Naive B cell (primary cell): ENCODE results near the gene NDUFAB1. TPM values are rescaled to one million over a fixed set of nuclear protein-coding genes. Genes with fewer than 3 reads are reported as not detected.
A peak's percentile ranks its signal among the peaks of the same experiment; 100 is the strongest.
"Not testable (repeated sequence)": the region's sequence is repeated elsewhere in the genome, so short reads cannot be mapped to it uniquely, and the experiment has no call there.

Experiments used
- ATAC-seq, 2 donors: fragments of 150-1000 bp; cut with Tn5 transposase; 2 replicates each; pipeline ENCODE4 v1.10.0; 2021; ENCODE audit warnings: low read depth in 2 of 2, mild to moderate bottlenecking in 2 of 2, moderate library complexity in 2 of 2
- DNase-seq: peaks from one replicate; pipeline ENCODE4 v3.0.0; 2022
- H3K27ac Mint-ChIP-seq, 6 donors: one replicate each; pipeline ENCODE4 v1.8.0; 2020 to 2022; ENCODE audit warnings: mild to moderate bottlenecking in 6 of 6, mixed read lengths in 6 of 6, moderate library complexity in 5 of 6, inconsistent platforms in 2 of 6
- H3K27me3 Mint-ChIP-seq, 3 donors: one replicate each; pipeline ENCODE4 v1.8.0; 2021 to 2022; ENCODE audit warnings: mixed read lengths in 3 of 3, mild to moderate bottlenecking in 1 of 3
- H3K36me3 Mint-ChIP-seq, 2 donors: one replicate each; pipeline ENCODE4 v1.8.0; 2020 to 2022; ENCODE audit warnings: mixed read lengths in 2 of 2, inconsistent platforms in 1 of 2, mild to moderate bottlenecking in 1 of 2
- H3K4me1 Mint-ChIP-seq, 3 donors: one replicate each; pipeline ENCODE4 v1.8.0; 2020 to 2022; ENCODE audit warnings: mixed read lengths in 3 of 3, inconsistent platforms in 1 of 3, mild to moderate bottlenecking in 1 of 3, moderate library complexity in 1 of 3
- H3K4me3 Mint-ChIP-seq, 8 donors: one replicate each; pipeline ENCODE4 v1.8.0; 2020 to 2022; ENCODE audit warnings: mild to moderate bottlenecking in 8 of 8, mixed read lengths in 8 of 8, moderate library complexity in 8 of 8, inconsistent platforms in 2 of 8
- H3K9me3 Mint-ChIP-seq, 7 donors: one replicate each; pipeline ENCODE4 v1.8.0; 2020 to 2022; ENCODE audit warnings: mixed read lengths in 7 of 7, mild to moderate bottlenecking in 5 of 7, inconsistent platforms in 2 of 7, moderate library complexity in 1 of 7
- polyA plus RNA-seq, 6 donors: library from polyadenylated mRNA; unstranded; fragments of 300-500 nt; fragmentation: Illumina TruSeq; gene quantifications; one replicate each; pipeline ENCODE4 v1.2.3, GENCODE V29; 2021; ENCODE audit warnings: low read depth in 6 of 6

NDUFAB1 gene
- polyA plus RNA-seq, 6 donors from 2014 or later: 159 to 221 (median 172) TPM

DNA sequence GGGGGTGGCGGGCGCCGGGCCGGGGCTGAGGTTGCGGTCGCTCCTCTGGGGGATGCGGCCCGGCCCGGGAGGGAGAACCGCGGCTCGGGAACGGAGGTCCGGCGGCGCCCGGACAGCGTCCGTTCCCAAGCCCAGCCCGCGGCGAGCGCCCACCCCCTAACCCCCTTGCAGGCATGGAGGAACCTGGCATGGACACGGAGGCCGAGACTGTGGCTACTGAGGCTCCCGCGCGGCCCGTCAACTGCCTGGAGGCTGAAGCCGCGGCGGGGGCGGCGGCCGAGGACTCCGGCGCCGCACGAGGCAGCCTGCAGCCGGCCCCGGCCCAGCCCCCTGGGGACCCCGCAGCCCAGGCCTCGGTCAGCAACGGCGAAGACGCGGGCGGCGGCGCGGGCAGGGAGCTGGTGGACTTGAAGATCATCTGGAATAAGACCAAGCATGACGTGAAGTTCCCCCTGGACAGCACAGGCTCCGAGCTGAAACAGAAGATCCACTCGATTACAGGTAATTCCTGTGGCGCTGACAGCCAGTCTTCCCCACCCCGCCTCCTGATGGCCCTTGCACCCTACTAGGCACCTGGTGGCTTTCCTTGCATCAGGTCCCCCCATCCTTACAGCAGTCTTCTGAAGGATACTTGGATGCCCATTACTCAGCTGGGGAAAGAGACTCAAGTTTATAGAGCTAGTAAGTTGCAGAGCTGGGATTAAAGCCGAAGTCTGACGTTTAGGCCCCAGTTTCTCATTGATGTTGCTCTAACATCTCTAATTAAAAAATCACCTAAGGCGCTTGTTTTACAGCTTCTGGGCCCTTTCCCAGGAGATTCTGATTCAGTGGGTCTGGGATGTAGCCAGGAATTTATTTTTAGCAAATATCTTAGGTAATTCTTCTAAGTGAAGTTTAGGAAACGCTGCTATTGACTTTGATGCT lies 38.1 kb downstream of the NDUFAB1 start:
- Mint-ChIP-seq H3K27me3 (no peaks in the 10 kb centered on the region), H3K4me1 (peaks cover 3 to 47% (median 23%) of the 10 kb centered on the region in 3 donors), H3K9me3 (no peaks in the 10 kb centered on the region), H3K4me3 (peak overlapping the region; percentile 90 to 97 (median 96)), H3K27ac (peak overlapping the region; percentile 93 to 99 (median 95)), H3K36me3 (peaks cover 4 to 8% of the 10 kb centered on the region in 2 donors)
- DNase-seq (no peak), ATAC-seq (peak; percentile 1 to 2)

DNA sequence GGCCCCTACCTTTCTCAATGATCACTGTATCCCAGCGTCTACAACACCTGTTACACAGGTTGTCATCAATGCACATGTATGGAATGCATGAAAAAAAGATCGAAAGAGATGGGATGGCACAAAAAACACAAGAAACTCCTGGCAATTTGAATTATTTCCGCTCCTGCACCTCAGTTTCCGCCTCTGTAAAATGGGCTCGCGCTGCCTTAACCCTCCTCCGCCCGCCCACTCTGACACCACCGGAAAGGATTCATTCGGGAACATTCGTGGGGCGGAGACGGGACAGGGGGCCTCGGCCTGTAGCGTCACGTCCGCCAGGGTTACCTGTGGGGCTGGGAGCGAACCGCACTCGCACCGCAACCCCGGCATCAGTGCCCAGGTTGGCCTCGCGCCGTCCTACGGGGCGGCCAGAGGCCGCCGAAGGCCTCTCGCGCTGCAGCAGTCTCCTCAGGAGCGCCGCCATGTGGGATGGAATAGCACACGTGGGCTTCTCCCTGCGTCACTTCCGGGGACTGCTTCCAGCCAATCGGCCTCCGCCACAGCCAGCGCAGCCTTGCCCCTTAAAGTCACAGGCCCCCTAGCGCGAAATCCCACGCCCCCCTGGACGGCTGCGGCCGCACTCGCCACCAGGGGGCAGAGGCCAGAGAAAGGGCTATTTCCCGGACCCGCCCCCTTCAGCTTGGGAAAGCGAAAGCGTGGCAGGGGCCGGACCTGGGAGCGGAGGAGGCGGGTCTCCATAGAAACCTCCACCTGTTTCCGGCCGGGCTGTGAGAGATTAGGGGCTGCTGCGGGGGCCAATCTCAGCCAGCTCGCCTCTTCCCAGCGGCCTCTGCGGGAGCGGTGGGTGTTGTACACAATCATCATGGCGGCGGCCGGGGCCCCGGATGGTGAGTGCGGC lies 39.0 kb downstream of the NDUFAB1 start, which contains the start of the genes EARS2 and UBFD1:
Gene EARS2, minus strand, starts transcription at position 470 of the 898 bp plus-strand sequence. Its CDS starts 7 bp downstream, at position 463.
Gene UBFD1, plus strand, starts transcription at position 847 of the 898 bp plus-strand sequence. Its CDS starts 16 bp downstream, at position 863.
- no peaks in the 10 kb centered on the region for H3K9me3 Mint-ChIP-seq
- H3K27ac Mint-ChIP-seq: peak within 1 kb of the TSS; percentile 93 to 99 (median 95)
- no peaks in the 10 kb centered on the region for H3K27me3 Mint-ChIP-seq
- peaks cover 2 to 47% (median 23%) of the 10 kb centered on the region in 3 donors for H3K4me1 Mint-ChIP-seq
- peak within 1 kb of the TSS; percentile 90 to 97 (median 96) for H3K4me3 Mint-ChIP-seq
- ATAC-seq (peak; percentile 91 to 92), DNase-seq (peak; percentile 99)
- no peaks in the 10 kb centered on the region for H3K36me3 Mint-ChIP-seq

DNA sequence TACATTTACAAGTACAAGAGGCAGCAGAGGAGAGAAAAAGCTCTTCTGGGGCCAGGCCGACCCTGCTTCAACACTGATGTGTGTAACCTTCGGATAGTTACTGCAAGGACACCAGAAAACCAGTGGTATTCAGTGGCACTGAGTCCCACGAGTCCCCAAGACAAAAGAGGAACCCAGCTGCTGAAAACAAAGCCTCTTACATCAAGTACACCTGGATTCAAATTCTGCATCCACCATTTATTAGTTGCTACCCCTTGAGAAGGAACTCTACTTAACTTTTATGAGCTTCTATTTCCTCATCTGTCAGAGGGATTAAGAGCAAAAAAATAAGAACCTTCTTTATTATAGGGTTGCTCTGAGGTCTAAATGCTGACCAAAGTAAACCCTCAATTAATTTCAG lies 41.6 kb downstream of the NDUFAB1 start:
- peak overlapping the region in 2 of 8 donors; percentile 30 to 37 for H3K4me3 Mint-ChIP-seq
- no peaks in the 10 kb centered on the region for H3K9me3 Mint-ChIP-seq
- no peaks in the 10 kb centered on the region for H3K27me3 Mint-ChIP-seq
- peak overlapping the region in 3 of 6 donors; percentile 19 to 52 (median 41) for H3K27ac Mint-ChIP-seq
- H3K36me3 Mint-ChIP-seq: peaks cover 0 to 5% of the 10 kb centered on the region in 2 donors
- DNase-seq (no peak), ATAC-seq (no peak)
- peaks cover 2 to 33% (median 22%) of the 10 kb centered on the region in 3 donors for H3K4me1 Mint-ChIP-seq

DNA sequence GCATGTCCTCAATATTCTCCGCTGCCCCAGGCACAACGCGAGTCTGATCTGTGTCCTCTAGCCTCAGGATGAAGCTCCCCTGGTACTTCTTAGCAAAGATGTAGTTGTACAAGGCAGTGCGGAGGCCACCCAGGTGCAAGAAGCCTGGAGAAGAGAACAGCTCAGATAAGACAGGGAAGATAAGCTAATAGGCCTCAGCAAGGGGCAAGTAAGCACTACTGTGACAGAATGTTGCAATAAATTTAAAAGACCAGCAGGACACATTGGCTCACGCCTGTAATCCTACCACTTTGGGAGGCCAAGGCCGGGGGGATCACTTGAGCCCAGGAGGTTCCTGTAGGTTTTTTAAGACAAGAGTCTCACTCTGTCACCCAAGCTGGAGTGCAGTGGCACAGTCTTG lies 44.0 kb downstream of the NDUFAB1 start:
- ATAC-seq (no peak), DNase-seq (no peak)
- no peak overlapping the region for H3K4me3 Mint-ChIP-seq
- peaks cover 0 to 5% of the 10 kb centered on the region in 2 donors for H3K36me3 Mint-ChIP-seq
- no peaks in the 10 kb centered on the region for H3K9me3 Mint-ChIP-seq
- peaks cover 2 to 20% (median 12%) of the 10 kb centered on the region in 3 donors for H3K4me1 Mint-ChIP-seq
- no peaks in the 10 kb centered on the region for H3K27me3 Mint-ChIP-seq
- H3K27ac Mint-ChIP-seq: peak overlapping the region in 1 of 6 donors; percentile 62

GRCh38 chr16:23549938-23550337 lies 46.2 kb downstream of the NDUFAB1 start:
- H3K9me3 Mint-ChIP-seq: no peaks in the 10 kb centered on the region
- H3K4me1 Mint-ChIP-seq: peaks cover 0 to 2% (median 2%) of the 10 kb centered on the region in 3 donors
- H3K4me3 Mint-ChIP-seq: no peak overlapping the region
- H3K36me3 Mint-ChIP-seq: peaks cover 0 to 5% of the 10 kb centered on the region in 2 donors
- DNase-seq (no peak), ATAC-seq (no peak)
- H3K27me3 Mint-ChIP-seq: no peaks in the 10 kb centered on the region
- H3K27ac Mint-ChIP-seq: peak overlapping the region in 1 of 6 donors; percentile 62

- H3K4me1 Mint-ChIP-seq: no peaks in the 10 kb centered on the region
- no peak overlapping the region for H3K27ac Mint-ChIP-seq
- H3K27me3 Mint-ChIP-seq: no peaks in the 10 kb centered on the region
- peaks cover 0 to 4% of the 10 kb centered on the region in 2 donors for H3K36me3 Mint-ChIP-seq
- H3K4me3 Mint-ChIP-seq: no peak overlapping the region
- DNase-seq (no peak), ATAC-seq (no peak)
- no peaks in the 10 kb centered on the region for H3K9me3 Mint-ChIP-seq
These were observed 51.7 kb downstream of the NDUFAB1 start for GRCh38 chr16:23544436-23544835.

GRCh38 chr16:23540817-23541178 lies 55.3 kb downstream of the NDUFAB1 start:
- H3K9me3 Mint-ChIP-seq, H3K36me3 Mint-ChIP-seq, ATAC-seq, H3K27me3 Mint-ChIP-seq, H3K4me3 Mint-ChIP-seq, DNase-seq, H3K4me1 Mint-ChIP-seq: not testable (repeated sequence)
- H3K27ac Mint-ChIP-seq: peak overlapping the region in 1 of 6 donors; percentile 33

GRCh38 chr16:23539984-23540816 lies 55.9 kb downstream of the NDUFAB1 start:
- DNase-seq: no peak
- Mint-ChIP-seq H3K9me3 (no peaks in the 10 kb centered on the region), H3K27me3 (no peaks in the 10 kb centered on the region), H3K36me3 (peaks cover 0 to 4% of the 10 kb centered on the region in 2 donors), H3K4me1 (peaks cover 0 to 3% (median 0%) of the 10 kb centered on the region in 3 donors), H3K4me3 (no peak overlapping the region), H3K27ac (no peak overlapping the region)
- no peak for ATAC-seq

GRCh38 chr16:23538919-23539278 lies 57.2 kb downstream of the NDUFAB1 start:
- no peak overlapping the region for H3K27ac Mint-ChIP-seq
- H3K4me3 Mint-ChIP-seq: no peak overlapping the region
- no peak for ATAC-seq
- H3K4me1 Mint-ChIP-seq: peaks cover 0 to 3% (median 0%) of the 10 kb centered on the region in 3 donors
- no peaks in the 10 kb centered on the region for H3K9me3 Mint-ChIP-seq
- peaks cover 0 to 5% of the 10 kb centered on the region in 2 donors for H3K36me3 Mint-ChIP-seq
- DNase-seq: no peak
- no peaks in the 10 kb centered on the region for H3K27me3 Mint-ChIP-seq

- H3K36me3 Mint-ChIP-seq: peaks cover 0 to 3% of the 10 kb centered on the region in 2 donors
- no peak for DNase-seq
These were observed 58.7 kb downstream of the NDUFAB1 start for GRCh38 chr16:23537390-23537789.

DNA sequence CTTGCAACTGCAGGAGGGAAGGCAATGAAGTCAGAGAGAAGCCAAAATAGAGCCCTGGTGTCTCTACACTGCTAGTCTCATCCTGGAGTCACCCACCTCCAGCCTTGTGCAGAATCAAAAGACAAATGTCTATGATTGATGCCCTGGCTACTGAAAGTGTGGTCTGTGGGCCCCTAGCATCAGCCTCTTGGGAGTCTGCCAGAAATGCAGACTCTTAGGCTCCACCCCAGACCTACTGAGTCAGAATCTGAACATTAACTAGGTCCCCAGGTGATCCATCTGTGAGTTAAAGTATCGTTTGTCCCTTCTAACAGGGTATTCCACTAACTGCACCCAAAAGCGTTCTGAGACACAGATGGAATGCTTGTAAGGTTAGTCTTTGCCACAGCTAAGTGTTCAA lies 60.2 kb downstream of the NDUFAB1 start:
- no peaks in the 10 kb centered on the region for H3K27me3 Mint-ChIP-seq
- DNase-seq (no peak), ATAC-seq (no peak)
- H3K36me3 Mint-ChIP-seq: peaks cover 0 to 3% of the 10 kb centered on the region in 2 donors
- no peaks in the 10 kb centered on the region for H3K9me3 Mint-ChIP-seq
- H3K27ac Mint-ChIP-seq: no peak overlapping the region
- peaks cover 0 to 3% (median 0%) of the 10 kb centered on the region in 3 donors for H3K4me1 Mint-ChIP-seq
- no peak overlapping the region for H3K4me3 Mint-ChIP-seq

More at GRCh38 chr16:23537390-23537789, 58.7 kb downstream of the NDUFAB1 start:
- Mint-ChIP-seq H3K4me1 (peaks cover 0 to 3% (median 0%) of the 10 kb centered on the region in 3 donors), H3K9me3 (no peaks in the 10 kb centered on the region), H3K4me3 (peak overlapping the region in 1 of 8 donors; percentile 42), H3K27ac (no peak overlapping the region), H3K27me3 (no peaks in the 10 kb centered on the region)
- ATAC-seq: no peak
